HCT116 (cell line): Measurements from ENCODE around the gene ATP7B. TPM values are rescaled to one million over a fixed set of nuclear protein-coding genes. Genes with fewer than 3 reads are reported as not detected.

Source experiments
- ATAC-seq: fragments of 200-7000 bp; cut with Tn5 transposase; 2 replicates; pipeline ENCODE4 v1.9.1; 2020; ENCODE audit warnings: mild to moderate bottlenecking, moderate library complexity
- BruUV-seq: library from RNA; stranded (reverse); fragments of 400-500 nt; replicated peaks from 2 replicates; lab custom pipeline; 2021; lab: Mats Ljungman, UMichigan
- CTCF ChIA-PET: fragments of 300-600 bp; sonication (Branson Sonifier 250); formaldehyde crosslinking; loops from one replicate; lab custom pipeline; 2021; ENCODE audit warnings: antibody characterized with exemption; lab: Charles Lee
- POLR2A ChIA-PET: fragments of 300-600, 350-600 bp; sonication (Branson Sonifier 250); formaldehyde crosslinking; loops from one replicate; lab custom pipeline; 2021; ENCODE audit warnings: antibody characterized with exemption; lab: Charles Lee
- RAD21 ChIA-PET, 2 experiments: fragments of 300-600 bp; sonication (Branson Sonifier 250); formaldehyde crosslinking; loops; one replicate each; lab custom pipeline; 2023; ENCODE audit warnings: low total read pairs in 2 of 2; ENCODE audit not compliant: uncharacterized antibody in 2 of 2, unreplicated experiment in 2 of 2, low non-redundant PET in 1 of 2; lab: Charles Lee
- DNase-seq: peaks from one replicate; pipeline ENCODE4 v3.0.0-alpha.2; 2010; ENCODE audit warnings: low read depth, low spot score
- H2AFZ ChIP-seq: fragments of 200-600 bp; shearing (Covaris generic), sonication (generic); 2 replicates; pipeline ENCODE4 v1.6.1; 2017; ENCODE audit warnings: low read depth, mixed run types, mixed read lengths, antibody characterized with exemption, low read length; ENCODE audit not compliant: poor library complexity, severe bottlenecking
- H3K27ac ChIP-seq: 2 replicates; pipeline ENCODE4 v1.5.1; 2012; ENCODE audit warnings: low read depth, low read length
- H3K27me3 ChIP-seq: fragments of 200-600 bp; sonication (generic); 2 replicates; pipeline ENCODE4 v1.6.1; 2016; ENCODE audit warnings: mixed run types, low read length, mixed read lengths; ENCODE audit not compliant: insufficient read depth
- H3K36me3 ChIP-seq, 2 experiments: fragments of 200-500 bp in 1 of 2; fragments of 200-600 bp in 1 of 2; sonication (Bioruptor generic) in 1 of 2; sonication (generic) in 1 of 2; 2 replicates each; pipeline versions ENCODE4 v1.5.1 to v1.6.1; 2014 to 2016; ENCODE audit warnings: low read length in 2 of 2, inconsistent platforms in 1 of 2, mixed read lengths in 1 of 2, mixed run types in 1 of 2; ENCODE audit not compliant: insufficient read depth in 2 of 2, control insufficient read depth in 1 of 2
- H3K4me1 ChIP-seq, 2 experiments: fragments of 200-600 bp in 1 of 2; sonication (generic) in 1 of 2; 2 replicates each; pipeline versions ENCODE4 v1.5.1 to v1.6.1; 2012 to 2017; ENCODE audit warnings: low read length in 2 of 2, inconsistent platforms in 1 of 2, mild to moderate bottlenecking in 1 of 2, mixed read lengths in 1 of 2, mixed run types in 1 of 2, moderate library complexity in 1 of 2; ENCODE audit not compliant: insufficient read depth in 2 of 2, control insufficient read depth in 1 of 2
- H3K4me2 ChIP-seq: fragments of 200-600 bp; sonication (generic); 2 replicates; pipeline ENCODE4 v1.6.1; 2017; ENCODE audit warnings: mixed run types, low read length, mixed read lengths
- H3K4me3 ChIP-seq, 2 experiments: fragments of 200-600 bp in 1 of 2; sonication (generic) in 1 of 2; replicated peaks in 1 of 2; 2 replicates each; pipeline ENCODE4 v1.5.1; 2011 to 2016; ENCODE audit warnings: low read length in 2 of 2, control low read depth in 1 of 2, low read depth in 1 of 2, mild to moderate bottlenecking in 1 of 2, mixed read lengths in 1 of 2, mixed run types in 1 of 2
- H3K79me2 ChIP-seq: fragments of 200-600 bp; sonication (generic); 2 replicates; pipeline ENCODE4 v1.6.1; 2017; ENCODE audit warnings: mild to moderate bottlenecking, mixed run types, low read length, moderate library complexity, mixed read lengths; ENCODE audit not compliant: insufficient read depth
- H3K9ac ChIP-seq: fragments of 200-600 bp; sonication (generic); 2 replicates; pipeline ENCODE4 v1.6.1; 2016; ENCODE audit warnings: low read length, mixed read lengths
- H3K9me2 ChIP-seq: fragments of 200-600 bp; sonication (generic), shearing (Covaris generic); 2 replicates; pipeline ENCODE4 v1.6.1; 2017; ENCODE audit warnings: mixed run types, mild to moderate bottlenecking, moderate library complexity; ENCODE audit not compliant: insufficient read depth
- H3K9me3 ChIP-seq, 2 experiments: fragments of 200-500 bp in 1 of 2; fragments of 200-600 bp in 1 of 2; sonication (Bioruptor generic) in 1 of 2; sonication (generic) in 1 of 2; 2 replicates each; pipeline ENCODE4 v1.6.1; 2014 to 2017; ENCODE audit warnings: low read length in 2 of 2, mixed read lengths in 2 of 2, inconsistent platforms in 1 of 2, low read depth in 1 of 2, mild to moderate bottlenecking in 1 of 2, mixed run types in 1 of 2, moderate library complexity in 1 of 2; ENCODE audit not compliant: control insufficient read depth in 1 of 2, insufficient read depth in 1 of 2
- H4K20me1 ChIP-seq: fragments of 200-600 bp; sonication (generic), shearing (Covaris generic); 2 replicates; pipeline ENCODE4 v1.6.1; 2017; ENCODE audit warnings: mixed run types, mild to moderate bottlenecking, moderate library complexity; ENCODE audit not compliant: insufficient read depth
- ATF3 ChIP-seq: IDR thresholded peaks from 2 replicates; pipeline ENCODE4 v1.6.1; 2012
- CBX3 ChIP-seq: IDR thresholded peaks from 2 replicates; pipeline ENCODE4 v1.6.1; 2012; ENCODE audit warnings: low read depth
- CEBPB ChIP-seq: IDR thresholded peaks from 2 replicates; pipeline ENCODE4 v1.6.1; 2012; ENCODE audit warnings: low read depth
- EGR1 ChIP-seq: IDR thresholded peaks from 2 replicates; pipeline ENCODE4 v1.6.1; 2012; ENCODE audit warnings: low read depth
- ELF1 ChIP-seq: IDR thresholded peaks from 2 replicates; pipeline ENCODE4 v1.6.1; 2012; ENCODE audit warnings: low read depth, borderline replicate concordance
- EZH2 ChIP-seq: fragments of 200-600 bp; sonication (generic); IDR thresholded peaks from 2 replicates; pipeline ENCODE4 v1.6.1; 2017; ENCODE audit warnings: antibody characterized with exemption, mixed run types
- EZH2phosphoT487 ChIP-seq: fragments of 200-600 bp; IDR thresholded peaks from 2 replicates; pipeline ENCODE4 v1.6.1; 2018; ENCODE audit warnings: antibody characterized with exemption, borderline replicate concordance
- FOSL1 ChIP-seq: IDR thresholded peaks from 2 replicates; pipeline ENCODE4 v1.6.1; 2012; ENCODE audit warnings: low read depth
- JUND ChIP-seq: IDR thresholded peaks from 2 replicates; pipeline ENCODE4 v1.6.1; 2012
- POLR2A ChIP-seq: IDR thresholded peaks from 2 replicates; pipeline ENCODE4 v1.7.0; 2011; ENCODE audit warnings: borderline replicate concordance; ENCODE audit not compliant: insufficient read depth, insufficient read length; ENCODE audit errors: extremely low read depth
- POLR2AphosphoS5 ChIP-seq: IDR thresholded peaks from 2 replicates; pipeline ENCODE4 v1.6.1; 2011; ENCODE audit warnings: mild to moderate bottlenecking, low read depth, low read length, moderate library complexity
- RAD21 ChIP-seq: IDR thresholded peaks from 2 replicates; pipeline ENCODE4 v1.6.1; 2012; ENCODE audit warnings: low read depth, mild to moderate bottlenecking
- REST ChIP-seq: IDR thresholded peaks from 2 replicates; pipeline ENCODE4 v1.6.1; 2012; ENCODE audit warnings: low read depth
- SP1 ChIP-seq: IDR thresholded peaks from 2 replicates; pipeline ENCODE4 v1.6.1; 2012; ENCODE audit warnings: low read depth
- SRF ChIP-seq: IDR thresholded peaks from 2 replicates; pipeline ENCODE4 v1.6.1; 2012; ENCODE audit warnings: low read depth
- YY1 ChIP-seq: IDR thresholded peaks from 2 replicates; pipeline ENCODE4 v1.6.1; 2011; ENCODE audit warnings: low read length, low read depth, moderate library complexity, mild to moderate bottlenecking; ENCODE audit not compliant: insufficient replicate concordance; ENCODE audit errors: extremely low read depth
- ZBTB33 ChIP-seq: IDR thresholded peaks from 2 replicates; pipeline ENCODE4 v1.6.1; 2011; ENCODE audit warnings: mild to moderate bottlenecking, low read length, moderate library complexity; ENCODE audit not compliant: insufficient replicate concordance; ENCODE audit errors: extremely low read depth
- ZFX ChIP-seq: fragments of 450-650 bp; IDR thresholded peaks from 2 replicates; pipeline ENCODE4 v1.6.1; 2017
- ZNF274 ChIP-seq: fragments of 200-500 bp; sonication (Bioruptor generic); IDR thresholded peaks from 2 replicates; pipeline ENCODE4 v1.6.1; 2014; ENCODE audit warnings: mild to moderate bottlenecking, low read depth, low read length, inconsistent platforms
- intact Hi-C: fragments of 100-400 bp; cut with micrococcal nuclease; formaldehyde crosslinking; loops from 2 replicates; pipeline ENCODE4 v1.10.0; 2022
- total RNA-seq: library from RNA; stranded (reverse); gene quantifications from one replicate; pipeline ENCODE4 v1.2.1, GENCODE V29; 2021; ENCODE audit not compliant: unreplicated experiment
- TF ChIP-seq, protein P1 (sequence below), 3 experiments: fragments of 200-600 bp in 1 of 3; sonication (generic) in 1 of 3; IDR thresholded peaks in 2 of 3; conservative IDR thresholded peaks in 1 of 3; 2 replicates each; pipeline ENCODE4 v1.5.1; 2012 to 2017; ENCODE audit warnings: low read depth in 2 of 3, low read length in 2 of 3, antibody characterized with exemption in 1 of 3, borderline replicate concordance in 1 of 3, control low read depth in 1 of 3, mild to moderate bottlenecking in 1 of 3, mixed read lengths in 1 of 3, mixed run types in 1 of 3, moderate library complexity in 1 of 3; ENCODE audit not compliant: insufficient read depth in 1 of 3

Gene ATP7B
- total RNA-seq, 1 experiment from 2014 or later: 10.3 TPM

DNA sequence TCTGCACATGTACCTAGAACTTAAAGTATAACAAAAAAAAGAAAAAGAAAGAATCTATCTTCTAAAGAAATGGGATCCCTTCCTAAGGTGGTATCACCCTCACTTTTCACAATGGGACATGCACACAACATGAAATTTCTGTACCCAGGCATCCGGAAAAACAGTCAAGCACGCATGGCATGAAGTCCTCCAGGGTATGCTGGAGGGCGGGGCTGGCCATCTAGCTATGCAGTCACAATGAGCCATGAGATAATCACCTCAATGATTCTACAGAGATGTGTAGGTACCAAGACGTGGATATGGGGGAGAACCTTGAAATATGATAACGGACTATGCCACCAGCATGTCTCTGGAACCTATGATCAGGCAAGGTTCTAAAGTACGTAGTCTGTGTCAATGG is 79.6 kb downstream of the ATP7B start:
- H3K4me3 ChIP-seq: no peak overlapping the region
- BruUV-seq: no TSS peak
- CTCF ChIA-PET: no interaction called here
- DNase-seq (no peak), ATAC-seq (no peak)
- RAD21 ChIA-PET: no interaction called here
- intact Hi-C loops: no loop called here
- H3K4me1 ChIP-seq: peaks cover 2 to 7% of the 10 kb centered on the region in 2 experiments; a peak in 3 of 4 replicates
- POLR2A ChIA-PET: no interaction called here
- no peak overlapping the region for H3K9ac ChIP-seq
- no peak overlapping the region for H3K4me2 ChIP-seq
- no peaks in the 10 kb centered on the region for H3K9me2 ChIP-seq
- TF ChIP-seq ZBTB33 (no peak), SP1 (no peak), RAD21 (no peak), SRF (no peak), EZH2phosphoT487 (no peak), EGR1 (no peak), ATF3 (no peak), FOSL1 (no peak), POLR2AphosphoS5 (no peak), JUND (no peak), EZH2 (no peak), REST (no peak), YY1 (no peak), ZFX (no peak), ZNF274 (no peak), ELF1 (no peak), CEBPB (no peak), POLR2A (no peak), CBX3 (no peak)
- TF ChIP-seq, protein P1, sequence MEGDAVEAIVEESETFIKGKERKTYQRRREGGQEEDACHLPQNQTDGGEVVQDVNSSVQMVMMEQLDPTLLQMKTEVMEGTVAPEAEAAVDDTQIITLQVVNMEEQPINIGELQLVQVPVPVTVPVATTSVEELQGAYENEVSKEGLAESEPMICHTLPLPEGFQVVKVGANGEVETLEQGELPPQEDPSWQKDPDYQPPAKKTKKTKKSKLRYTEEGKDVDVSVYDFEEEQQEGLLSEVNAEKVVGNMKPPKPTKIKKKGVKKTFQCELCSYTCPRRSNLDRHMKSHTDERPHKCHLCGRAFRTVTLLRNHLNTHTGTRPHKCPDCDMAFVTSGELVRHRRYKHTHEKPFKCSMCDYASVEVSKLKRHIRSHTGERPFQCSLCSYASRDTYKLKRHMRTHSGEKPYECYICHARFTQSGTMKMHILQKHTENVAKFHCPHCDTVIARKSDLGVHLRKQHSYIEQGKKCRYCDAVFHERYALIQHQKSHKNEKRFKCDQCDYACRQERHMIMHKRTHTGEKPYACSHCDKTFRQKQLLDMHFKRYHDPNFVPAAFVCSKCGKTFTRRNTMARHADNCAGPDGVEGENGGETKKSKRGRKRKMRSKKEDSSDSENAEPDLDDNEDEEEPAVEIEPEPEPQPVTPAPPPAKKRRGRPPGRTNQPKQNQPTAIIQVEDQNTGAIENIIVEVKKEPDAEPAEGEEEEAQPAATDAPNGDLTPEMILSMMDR (IDR thresholded peaks at IDR 0.05 in 2 of 3, conservative IDR thresholded peaks at IDR 0.05 in 1 of 3; ENCODE audit: borderline replicate concordance in 1 of 3, insufficient read depth in 1 of 3, low read depth in 2 of 3, low read length in 2 of 3): no peak
- TF ChIP-seq, all 23 proteins: peak for 0
- no peaks in the 10 kb centered on the region for H3K36me3 ChIP-seq
- H4K20me1 ChIP-seq: no peaks in the 10 kb centered on the region
- no peak overlapping the region for H2AFZ ChIP-seq
- no peaks in the 10 kb centered on the region for H3K79me2 ChIP-seq
- H3K9me3 ChIP-seq: no peaks in the 10 kb centered on the region
- no peaks in the 10 kb centered on the region for H3K27me3 ChIP-seq
- no peak overlapping the region for H3K27ac ChIP-seq
